ENCODE measurements around the gene CHRNA4.

CHRNA4 gene

DNA sequence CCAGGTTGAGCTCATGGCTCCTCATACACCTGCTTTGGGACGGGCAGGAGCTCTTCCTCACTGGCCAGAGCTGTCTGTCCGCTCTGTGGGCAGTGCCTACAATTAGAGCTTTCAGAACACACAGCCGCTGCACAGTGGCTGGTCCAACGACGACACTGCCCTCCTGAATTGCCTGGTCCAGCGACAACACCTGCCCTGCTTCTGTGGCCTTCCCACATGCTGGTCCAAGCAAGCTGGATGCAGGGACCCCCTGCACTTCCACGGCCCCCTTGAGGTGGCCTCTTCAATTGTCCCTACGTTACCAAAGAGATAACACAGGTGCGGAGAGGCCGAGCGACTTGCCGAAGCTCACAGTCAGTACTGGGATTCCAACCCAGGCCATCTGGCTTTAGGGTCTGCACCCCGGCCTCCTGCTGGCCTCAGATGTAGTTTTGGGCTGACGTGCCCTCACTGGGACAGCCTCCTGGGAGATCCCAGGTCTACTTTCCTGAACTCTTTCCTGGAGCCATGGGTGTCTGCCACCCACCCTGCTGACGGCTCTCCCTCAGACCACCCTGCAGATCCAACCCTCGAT is 1.4 kb upstream of the CHRNA4 start:
- no peak for DNase-seq

DNA sequence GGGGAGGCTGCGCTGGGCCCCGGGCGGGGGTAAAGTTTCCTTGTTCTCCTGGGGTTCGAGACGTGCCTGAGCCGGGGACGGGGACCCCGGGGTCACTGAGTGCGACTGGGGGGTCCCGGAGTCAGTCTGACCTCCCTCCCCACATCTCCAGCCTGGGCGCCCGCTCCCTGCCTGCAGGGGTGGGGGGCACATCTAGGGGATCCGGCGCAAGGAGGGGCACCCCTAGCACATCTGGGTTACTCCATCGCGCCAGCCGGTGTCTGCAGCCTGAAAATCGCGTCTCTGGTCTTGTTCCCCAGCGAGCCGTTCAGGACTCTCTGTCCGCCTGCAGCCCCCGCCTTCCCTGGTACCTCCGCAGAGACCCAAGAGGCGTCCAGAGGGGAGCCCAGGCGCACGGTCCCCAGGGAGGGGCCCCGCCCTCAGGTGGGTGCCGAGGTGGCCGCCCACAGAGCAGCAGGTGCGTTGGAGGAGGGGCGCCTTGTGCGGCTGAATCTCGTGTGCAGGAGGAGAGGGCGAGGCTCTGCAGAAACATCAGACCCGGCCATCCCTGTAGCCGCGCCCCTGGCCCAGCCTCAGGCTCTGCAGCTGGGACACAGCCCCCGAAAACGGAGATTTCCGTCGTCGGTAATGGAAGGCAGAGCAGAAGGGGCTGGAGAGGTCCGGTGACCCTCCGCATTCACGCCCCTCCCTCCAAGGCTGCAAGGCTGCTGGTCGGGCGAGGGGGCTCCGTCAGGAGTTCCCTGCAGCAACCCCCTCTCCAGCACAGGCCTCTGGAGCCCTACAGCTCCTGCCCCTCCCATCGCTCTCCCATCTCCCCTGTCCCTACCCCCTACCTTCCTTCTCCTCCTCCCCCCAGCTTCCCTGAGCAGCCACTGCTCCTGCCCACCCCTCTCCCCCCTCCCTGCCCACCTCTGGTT is 628 bp upstream of the CHRNA4 start:
- DNase-seq: no peak

DNA sequence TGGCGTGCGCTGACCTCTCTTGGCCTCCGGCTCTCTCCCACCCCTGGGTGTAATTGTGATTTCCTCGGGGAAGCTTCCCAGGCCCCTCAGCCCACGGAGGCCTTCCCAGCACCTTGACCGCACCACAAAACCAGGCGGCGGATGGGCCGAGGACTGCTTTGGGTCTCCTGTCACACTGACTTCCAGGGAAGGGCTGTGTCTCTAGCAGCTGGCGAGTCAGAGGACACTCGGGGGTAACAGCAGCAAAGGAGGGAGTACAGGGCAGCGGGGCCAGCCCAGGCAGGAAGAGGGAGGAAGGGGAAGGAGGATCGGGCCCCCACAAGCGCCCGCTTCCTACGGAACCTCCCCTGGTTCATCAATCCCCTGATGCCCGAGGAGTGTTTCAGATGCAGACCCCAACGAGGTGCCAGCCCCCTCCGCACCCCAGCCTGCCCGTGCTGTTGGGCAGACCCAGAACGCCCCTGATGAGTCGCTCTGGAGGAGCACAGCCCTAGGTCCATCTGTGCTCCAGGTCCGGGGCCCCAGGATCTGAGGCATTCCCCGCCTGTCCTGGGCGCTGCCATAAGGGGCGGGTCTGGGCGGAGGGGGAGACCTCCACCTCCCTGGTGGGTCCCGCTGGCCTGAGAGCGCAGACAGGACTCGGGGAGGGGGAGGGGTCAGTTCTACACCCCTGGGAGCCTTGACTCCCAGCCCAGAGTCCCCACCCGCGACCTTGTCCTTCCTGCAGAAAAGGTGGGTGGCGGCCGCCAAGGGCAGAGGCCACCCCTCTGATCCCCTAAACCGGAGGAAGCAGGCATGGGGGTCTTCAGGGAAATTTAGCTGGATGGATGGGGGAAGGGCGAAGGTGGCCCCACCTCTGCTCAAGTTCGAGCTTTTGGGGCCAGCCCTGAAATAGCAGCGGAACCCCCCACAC is 956 bp downstream of the CHRNA4 start:
- DNase-seq: no peak

DNA sequence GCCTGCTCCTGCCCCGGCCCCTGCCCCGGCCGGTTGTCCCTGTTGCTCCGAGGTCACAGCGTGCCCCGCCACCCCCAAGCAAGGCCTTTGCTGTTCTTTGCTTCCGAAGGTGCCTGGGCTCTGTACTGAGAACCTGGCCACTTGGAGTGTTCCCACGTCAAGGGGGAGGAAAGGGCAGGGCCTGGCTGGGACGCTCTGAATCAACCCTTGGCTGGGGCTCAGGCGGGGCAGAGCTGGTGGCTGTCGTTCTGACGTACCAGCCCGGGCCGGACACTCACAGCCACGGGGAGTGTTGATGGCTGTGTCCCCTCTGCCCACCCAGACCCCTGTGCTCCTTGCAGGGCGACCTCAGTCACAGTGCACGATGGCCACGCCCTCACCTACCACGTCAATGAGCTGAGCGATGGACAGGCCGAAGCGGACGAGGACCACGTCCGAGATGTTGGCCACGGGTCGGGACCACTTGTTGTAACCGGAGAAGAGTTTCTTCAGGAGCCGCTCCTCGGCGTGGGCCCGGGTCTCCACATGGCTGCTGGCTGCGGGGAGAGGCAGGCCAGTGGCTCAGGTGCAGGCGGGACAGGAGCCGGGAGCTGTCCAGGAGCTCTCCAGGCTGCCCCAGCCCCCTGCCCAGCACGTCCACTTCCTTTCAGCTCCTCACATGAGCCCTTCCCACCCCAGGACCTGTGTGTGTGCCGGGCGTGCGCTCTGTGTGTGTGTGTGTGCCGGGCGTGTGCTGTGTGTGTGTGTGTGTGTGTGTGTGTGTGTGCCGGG is 1.8 kb downstream of the CHRNA4 start:
- no peak for DNase-seq

DNA sequence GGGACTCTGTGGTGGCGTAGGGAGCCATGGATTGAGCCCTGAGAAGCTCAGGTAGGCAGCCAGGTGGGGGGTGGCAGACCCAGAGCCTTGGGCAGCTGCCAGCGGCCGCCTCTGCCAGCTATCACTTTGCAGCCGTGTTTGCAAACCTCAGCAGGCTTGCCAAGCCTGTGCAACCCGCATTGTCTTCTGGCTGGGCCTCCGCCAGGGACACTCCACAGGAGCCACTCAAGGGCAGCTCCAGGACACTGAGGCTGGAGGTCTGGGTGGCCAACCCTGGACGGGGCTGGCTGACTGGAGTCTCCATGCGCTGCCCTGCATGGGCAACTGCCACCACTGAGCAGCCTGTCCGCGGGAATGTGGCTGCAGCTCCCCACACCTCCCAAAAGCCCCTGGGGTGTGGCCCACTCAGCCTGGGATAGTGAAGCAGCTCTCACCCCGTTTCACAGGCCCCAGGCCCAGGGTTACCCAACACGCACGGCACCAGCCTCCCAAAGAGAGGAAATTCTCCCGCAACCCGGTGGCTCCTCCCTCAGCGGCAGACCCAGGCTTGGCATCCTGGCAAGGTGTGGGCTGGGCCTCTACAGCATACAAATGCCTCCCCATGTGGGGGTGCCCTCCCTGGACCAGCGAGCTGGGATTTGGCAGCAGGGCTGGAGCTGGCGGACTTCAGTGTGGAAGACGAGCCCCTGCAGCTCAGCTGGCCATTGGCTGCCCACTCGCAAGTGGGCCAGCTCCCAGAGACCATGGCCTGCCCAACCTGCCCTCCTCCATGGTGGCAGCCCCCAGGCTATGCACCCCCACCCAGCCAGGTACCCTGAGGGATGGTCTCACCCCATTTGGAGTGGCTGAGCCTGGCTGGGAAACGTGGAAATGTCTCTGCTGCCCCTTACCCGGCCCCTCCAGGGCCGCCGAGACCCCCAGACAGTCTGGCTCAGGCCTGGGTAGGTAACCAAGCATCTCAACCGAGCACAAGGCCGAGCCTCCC is 2.9 kb downstream of the CHRNA4 start:
- DNase-seq: no peak

DNA sequence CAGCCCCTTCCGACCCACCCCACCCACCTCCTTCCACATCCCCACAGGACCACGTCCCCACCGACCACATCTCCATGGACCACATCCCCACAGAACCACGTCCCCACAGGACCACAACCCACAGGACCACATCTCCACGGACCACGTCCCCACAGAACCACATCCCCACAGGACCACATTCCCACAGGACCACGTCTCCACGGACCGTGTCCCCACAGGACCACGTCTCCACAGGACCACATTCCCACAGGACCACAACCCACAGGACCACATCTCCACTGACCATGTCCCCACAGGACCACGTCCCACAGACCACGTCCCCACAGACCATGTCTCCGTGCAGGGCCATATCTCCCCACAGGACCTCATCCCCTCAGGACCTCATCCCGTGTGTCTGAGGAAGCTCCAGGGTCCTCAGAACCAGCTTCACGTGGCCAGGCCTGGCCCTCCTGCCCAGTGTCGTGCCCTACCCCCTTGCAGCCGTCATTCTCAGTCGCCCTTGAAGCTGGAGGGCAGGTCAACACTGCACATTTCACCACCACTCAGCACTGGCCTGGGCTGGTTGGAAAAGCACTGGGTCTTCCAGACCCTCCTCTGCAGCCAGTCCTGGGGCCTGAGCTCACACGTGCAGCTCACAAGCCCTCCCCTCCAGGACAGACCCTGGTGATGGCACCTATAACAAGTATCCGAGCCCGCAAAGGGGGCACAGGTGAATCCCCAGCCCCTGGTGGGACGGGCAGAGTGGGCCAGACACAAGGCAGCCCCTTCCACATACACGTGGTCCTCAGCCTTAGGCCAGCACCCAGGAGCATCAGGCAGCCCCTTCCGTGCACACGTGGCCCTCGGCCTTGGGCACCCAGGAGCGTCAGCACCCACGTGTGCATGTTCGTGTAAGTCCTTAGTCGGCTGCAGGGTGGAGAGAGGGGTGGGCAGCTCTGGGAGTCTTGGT is 3.9 kb downstream of the CHRNA4 start:
- DNase-seq: no peak

DNA sequence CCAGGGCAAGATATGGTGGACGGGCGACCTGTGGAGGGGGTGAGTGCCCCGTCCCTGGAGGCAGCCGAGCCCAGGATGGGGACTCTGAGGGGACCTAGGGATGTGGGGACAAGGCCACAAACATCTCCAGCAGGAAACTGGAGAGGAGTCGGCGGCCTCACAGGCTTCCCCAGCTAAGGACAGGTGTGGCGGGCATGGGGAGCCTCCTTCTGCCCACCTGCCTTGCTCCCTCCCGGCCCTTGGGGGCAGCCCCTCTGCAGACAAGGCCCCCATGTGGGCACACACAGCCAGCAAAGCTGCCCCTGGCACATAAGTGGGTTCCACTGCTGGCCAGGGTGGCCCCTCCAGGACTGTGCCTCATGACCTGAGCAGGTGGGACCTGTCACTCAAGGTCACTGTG is 4.6 kb downstream of the CHRNA4 start:
- no peak for DNase-seq

DNA sequence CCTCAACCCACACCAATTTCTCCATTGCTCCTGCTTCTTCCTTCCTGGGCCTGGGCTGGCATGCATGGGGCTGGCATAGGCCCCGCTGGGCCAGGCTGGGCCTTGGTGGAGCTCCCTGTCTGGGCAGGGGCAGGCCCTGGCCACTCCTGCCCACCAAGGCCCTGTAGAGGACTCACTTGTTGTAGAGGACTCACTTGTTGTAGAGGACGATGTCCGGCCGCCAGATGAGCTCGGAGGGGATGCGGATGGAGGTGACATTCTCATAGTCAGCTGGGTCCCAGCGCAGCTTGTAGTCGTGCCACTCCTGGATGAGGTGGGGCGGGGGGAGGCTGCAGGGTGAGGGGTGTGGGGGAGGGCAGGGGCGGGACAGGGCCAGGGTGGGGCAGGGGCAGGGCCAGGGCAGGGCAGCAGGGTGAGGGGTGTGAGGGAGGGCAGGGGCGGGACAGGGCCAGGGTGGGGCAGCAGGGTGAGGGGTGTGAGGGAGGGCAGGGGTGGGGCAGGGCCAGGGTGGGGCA is 5.3 kb downstream of the CHRNA4 start:
- DNase-seq: no peak

DNA sequence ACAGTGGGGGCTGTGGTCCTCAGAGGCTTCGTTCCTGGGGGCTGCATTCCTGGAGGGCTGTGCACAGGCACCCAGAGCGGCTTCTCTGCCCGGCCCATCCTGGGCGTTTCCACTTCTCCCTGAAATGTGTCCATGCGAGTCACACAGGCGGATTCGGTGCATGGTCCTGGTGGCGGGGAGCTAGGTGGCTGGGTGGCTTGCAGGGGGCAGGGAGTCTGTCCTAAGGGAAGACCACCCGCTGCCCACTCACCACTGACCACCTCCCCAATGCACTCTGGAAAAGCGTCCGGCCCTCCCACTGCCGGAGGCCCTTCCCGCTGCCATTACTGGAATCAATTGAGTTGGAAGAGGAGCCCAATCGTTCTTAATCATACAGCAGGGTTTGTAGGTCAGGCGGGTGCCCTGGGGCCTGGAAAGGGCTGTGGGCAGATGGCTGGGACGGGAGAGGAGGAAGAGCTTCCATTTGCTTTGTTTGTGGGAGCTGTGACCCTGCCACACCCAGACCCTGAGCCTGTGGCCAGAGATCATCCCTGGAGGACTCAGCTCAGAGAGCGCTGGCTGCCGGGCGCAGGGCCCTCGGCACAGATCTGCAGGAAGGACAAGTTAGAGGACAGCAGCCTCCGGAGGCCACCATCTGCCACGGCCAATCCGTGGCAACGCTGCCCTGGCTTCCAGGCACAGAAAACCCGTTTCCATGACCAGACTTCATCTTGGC is 6.4 kb downstream of the CHRNA4 start:
- DNase-seq: no peak

DNA sequence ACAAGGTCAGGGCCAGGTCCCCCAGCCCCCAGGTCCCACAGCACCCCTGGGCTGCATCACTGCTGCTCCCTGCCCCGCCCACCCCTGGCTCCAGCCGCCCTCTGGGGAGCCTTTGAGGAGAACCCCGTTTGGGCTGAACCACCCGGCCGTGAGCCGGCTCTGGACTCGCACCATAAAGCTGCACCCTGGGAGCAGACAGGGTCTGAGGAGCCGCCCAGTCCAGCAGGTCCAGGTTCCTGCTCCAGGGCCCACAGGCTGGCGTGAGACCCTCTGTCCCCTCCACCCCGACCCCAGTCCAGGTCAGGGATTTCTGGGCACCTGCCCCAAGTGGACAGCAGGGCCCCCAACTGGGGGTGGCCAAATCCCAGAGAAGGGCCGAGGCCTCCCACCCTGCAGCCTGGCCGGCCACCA is 8.3 kb downstream of the CHRNA4 start:
- no peak for DNase-seq

DNA sequence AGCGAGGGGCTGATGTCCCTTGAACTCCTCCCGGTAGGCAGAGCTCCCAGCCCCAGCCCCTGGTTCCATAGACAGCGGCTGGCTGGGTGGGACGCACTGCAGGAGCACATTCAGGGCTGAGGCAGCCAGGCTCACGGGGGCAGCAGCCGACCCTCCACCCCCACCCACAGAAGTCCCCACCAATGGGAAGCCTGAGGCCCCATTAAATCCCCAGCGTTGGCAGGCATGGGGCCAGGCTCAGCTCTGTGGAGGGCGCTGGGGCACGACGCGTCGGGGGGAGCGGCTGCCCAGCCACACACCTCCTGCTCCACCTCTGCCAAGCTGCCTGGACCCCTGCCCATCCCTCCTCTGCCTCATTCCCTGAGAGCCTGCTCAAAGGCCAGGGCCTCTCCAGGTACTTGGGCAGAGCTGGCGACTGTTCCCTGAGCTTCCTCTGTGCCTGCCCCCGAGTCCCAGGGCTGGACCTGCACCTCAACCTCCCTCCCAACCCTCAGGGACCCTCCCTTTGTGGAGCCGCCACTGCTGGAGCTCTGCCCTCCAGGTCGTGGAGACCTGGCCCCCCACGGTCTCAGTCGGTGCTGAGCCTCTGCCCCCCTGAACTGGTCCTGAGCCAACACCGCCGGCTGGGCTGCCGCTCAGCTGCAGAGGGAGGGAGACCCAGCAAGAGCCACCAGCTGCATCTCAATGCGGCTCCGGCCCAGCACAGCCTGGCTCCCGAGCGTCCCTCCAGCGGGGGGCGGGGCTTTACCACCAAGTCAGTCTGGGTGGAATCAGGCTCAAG is 9.1 kb downstream of the CHRNA4 start:
- no peak for DNase-seq

DNA sequence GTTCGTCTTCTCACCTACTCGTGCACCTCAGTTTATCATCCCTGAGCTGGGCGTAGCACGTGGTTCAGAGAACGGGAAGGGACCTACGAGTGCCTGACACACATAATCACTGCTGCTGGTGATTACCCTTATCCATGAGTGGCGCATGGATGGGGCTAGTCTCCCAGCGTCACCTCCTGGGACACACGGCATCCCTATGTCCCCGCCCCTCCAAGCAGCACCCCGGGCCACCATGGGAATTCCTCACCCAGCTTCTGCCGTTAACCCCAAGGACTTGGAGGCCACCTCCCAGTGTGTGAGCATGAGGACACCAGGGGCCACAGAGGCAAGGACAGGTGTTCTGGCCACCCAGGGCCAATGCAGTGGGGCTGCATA is 9.8 kb downstream of the CHRNA4 start:
- no peak for DNase-seq

DNA sequence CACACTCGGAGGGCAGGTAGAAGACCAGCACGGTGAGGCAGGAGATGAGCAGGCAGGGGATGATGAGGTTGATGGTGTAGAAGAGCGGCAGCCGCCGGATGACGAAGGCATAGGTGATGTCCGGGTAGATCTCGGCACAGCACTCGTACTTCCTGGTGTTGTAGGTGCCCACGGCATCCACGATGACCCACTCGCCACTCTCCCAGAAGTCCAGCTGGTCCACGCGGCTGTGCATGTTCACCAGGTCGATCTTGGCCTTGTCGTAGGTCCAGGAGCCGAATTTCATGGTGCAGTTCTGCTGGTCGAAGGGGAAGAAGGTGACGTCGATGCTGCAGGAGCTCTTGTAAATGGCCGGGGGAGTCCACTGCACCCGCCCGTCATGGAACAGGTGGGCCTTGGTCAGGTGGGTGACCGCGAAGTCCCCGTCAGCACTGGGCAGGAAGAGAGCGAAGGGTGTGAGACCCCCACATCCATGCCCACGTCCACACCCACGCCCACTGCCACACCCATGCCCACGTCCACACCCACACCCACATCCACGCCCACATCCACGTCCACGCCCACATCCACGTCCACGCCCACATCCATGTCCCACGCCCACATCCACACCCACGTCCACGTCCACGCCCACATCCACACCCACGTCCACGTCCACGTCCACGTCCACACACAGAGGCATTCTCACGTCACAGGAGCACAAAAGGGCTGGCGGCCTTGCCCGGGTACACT is 10.4 kb downstream of the CHRNA4 start:
- no peak for DNase-seq

DNA sequence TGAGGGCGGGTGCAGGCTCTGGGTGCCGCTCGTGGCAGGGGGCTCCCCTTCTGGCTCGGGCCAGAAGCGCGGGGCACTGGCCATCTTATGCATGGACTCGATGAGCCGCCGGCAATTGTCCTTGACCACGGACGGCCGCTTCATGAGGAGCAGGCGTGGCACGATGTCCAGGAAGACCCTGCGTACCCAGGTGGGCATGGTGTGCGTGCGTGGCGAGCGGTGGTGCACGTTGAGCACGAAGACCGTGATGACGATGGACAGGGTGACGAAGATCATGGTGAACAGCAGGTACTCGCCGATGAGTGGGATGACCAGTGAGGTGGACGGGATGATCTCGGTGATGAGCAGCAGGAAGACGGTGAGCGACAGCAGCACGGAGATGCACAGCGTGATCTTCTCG is 11.0 kb downstream of the CHRNA4 start:
- no peak for DNase-seq

DNA sequence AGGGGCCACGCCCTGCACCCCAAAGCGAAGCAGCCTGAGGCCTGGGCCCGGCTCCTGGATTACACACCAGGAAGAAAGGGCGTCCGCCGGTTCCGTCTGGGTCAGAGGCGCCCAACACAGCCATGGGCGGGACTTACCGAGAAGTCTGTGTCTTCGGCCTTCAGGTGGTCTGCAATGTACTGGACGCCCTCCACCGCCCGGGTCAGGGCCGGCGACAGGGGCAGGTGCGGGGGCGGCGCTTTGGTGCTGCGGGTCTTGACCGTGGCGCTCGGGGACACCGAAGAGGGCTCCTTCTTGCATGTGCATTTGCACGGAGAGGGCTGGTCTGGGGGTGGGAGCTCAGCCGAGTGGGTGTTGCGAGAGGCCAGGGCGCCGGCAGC is 11.6 kb downstream of the CHRNA4 start:
- DNase-seq: no peak

DNA sequence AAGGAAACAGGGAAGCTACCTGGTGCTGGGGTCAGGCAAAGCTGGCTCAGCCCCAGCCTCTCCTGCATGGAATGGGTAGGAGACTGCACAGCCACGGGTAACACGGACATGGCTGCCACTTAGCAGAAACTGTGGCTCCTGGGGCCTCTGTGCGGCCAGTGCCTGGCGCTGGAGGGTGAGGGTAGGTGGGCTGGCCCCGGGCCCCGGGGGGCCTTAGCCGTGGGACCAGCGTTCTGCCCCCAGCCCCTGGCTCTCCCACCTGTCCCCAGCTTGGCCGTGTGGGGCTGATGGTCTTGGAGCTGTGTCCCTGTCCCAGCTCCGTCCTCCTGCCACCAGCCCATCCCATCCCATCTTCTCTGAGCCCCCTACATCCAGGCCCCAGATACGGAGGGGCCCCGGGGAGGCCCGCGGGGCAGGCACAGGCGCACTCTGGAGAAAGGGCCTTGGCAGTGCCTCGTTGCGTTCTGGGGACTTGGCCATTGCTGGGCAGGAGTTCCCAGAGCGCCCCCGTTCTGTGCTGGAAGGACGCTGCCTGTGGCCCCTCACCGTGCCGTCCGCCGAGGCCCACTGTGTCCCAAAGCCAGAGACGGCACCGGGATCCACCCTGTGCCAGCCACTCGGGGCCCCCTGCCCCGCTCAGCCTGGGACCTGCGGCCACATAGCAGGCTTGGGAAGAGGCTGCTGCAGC is 12.2 kb downstream of the CHRNA4 start:
- no peak for DNase-seq
